Hepatocyte (in vitro differentiated cells): ENCODE measurements around the gene HELZ2.

Experiments
- EZH2 ChIP-seq: fragments of 200-600 bp; sonication (generic); IDR thresholded peaks from 2 replicates; pipeline ENCODE4 v1.6.1; 2016; ENCODE audit warnings: antibody characterized with exemption, mild to moderate bottlenecking, borderline replicate concordance
- TF ChIP-seq, protein P1 (sequence below): fragments of 200-600 bp; sonication (generic); IDR thresholded peaks from 2 replicates; pipeline ENCODE4 v1.5.1; 2016; ENCODE audit warnings: antibody characterized with exemption, mild to moderate bottlenecking; ENCODE audit not compliant: poor library complexity

DNA sequence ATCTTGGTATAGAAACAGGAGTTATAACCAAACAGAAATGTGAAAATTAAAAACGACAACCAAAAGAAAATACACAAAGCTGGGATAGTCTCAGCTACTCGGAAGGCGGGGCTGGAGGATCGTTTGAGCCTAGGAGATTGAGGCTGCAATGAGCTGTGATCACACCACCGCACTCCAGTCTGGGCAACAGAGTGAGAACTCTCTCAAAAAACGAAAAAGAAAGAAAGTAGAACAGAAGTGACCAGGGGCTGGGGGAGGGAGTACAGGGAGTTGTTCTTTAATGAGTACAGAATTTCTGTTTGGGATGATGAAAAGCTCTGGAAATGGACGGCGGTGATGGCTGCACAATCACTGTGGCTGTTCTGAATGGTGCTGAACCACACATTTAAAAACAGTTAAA is 47.0 kb upstream of the HELZ2 start:
- TF ChIP-seq, protein P1, sequence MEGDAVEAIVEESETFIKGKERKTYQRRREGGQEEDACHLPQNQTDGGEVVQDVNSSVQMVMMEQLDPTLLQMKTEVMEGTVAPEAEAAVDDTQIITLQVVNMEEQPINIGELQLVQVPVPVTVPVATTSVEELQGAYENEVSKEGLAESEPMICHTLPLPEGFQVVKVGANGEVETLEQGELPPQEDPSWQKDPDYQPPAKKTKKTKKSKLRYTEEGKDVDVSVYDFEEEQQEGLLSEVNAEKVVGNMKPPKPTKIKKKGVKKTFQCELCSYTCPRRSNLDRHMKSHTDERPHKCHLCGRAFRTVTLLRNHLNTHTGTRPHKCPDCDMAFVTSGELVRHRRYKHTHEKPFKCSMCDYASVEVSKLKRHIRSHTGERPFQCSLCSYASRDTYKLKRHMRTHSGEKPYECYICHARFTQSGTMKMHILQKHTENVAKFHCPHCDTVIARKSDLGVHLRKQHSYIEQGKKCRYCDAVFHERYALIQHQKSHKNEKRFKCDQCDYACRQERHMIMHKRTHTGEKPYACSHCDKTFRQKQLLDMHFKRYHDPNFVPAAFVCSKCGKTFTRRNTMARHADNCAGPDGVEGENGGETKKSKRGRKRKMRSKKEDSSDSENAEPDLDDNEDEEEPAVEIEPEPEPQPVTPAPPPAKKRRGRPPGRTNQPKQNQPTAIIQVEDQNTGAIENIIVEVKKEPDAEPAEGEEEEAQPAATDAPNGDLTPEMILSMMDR: no peak
- TF ChIP-seq EZH2: no peak
